Amniotic stem cell (primary cell): ENCODE results near the gene TTC7B.

ENCODE experiments used
- DNase-seq: peaks from one replicate; lab custom pipeline; 2025; lab: John Stamatoyannopoulos, UW

Gene TTC7B

DNA sequence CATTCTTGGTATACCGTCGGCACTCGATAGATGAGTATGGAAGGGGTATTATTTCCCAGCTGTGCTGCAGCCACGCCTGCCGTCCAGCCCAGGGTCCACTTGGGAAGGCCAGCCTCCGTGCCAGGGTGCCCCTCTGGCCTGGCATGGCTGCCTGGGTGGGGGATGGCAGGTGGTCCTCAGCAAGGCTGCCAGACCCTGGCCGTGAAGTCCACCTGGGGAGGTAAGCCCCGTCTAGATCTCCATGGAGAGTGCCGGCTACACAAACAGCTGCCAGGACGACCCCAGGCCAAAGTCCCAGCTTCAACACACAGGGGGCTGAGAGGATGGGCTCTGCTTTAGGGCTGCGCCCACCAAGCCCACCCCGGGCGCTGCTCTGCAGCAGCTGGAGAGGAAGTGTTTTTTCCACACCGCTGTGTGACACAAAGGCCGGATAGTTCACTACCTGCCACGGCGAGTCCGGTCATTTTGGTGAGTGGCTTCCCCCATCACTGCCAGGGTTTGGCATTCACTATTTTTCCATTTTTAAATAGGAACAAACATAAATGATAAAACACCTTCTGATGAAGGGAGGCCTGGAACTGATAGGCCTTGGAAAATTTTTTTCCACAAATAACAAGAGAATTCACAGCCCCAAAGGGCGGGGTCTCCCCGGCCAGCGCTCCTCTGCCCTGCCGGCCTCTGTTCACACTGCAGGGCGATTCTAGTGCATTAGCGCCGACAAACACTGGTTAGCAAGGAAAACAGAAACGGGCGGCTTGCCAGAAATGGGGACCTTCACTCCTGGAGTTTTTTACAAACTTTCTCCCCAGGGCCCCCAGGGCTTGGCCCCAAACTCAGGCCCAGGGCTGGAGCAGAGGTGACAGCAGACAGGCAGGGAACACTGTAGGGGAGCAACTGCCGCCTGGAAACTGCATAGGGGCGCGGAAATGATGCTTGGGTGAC, 257.9 kb downstream of the TTC7B start:
- DNase-seq: no peak

DNA sequence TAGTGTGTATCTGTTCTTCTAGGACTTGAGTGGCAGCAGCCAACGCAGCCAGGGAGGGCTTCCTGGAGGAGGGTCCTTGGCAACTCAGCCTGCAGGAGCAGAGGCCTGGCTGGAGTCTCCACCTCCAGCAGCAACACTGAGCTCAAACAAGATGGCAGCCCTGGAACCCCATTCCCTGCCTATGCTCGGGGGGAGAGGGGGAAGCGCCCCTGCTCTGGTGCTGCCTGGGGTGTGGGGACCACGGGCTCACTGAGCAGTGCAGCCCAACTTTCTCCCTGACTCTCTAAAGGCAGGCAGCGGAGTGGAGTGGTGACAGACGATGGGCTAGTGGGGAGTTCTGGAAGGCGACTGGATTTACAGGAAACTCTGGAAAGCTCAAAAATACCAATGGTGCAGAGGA, 258.7 kb downstream of the TTC7B start:
- no peak for DNase-seq

DNA sequence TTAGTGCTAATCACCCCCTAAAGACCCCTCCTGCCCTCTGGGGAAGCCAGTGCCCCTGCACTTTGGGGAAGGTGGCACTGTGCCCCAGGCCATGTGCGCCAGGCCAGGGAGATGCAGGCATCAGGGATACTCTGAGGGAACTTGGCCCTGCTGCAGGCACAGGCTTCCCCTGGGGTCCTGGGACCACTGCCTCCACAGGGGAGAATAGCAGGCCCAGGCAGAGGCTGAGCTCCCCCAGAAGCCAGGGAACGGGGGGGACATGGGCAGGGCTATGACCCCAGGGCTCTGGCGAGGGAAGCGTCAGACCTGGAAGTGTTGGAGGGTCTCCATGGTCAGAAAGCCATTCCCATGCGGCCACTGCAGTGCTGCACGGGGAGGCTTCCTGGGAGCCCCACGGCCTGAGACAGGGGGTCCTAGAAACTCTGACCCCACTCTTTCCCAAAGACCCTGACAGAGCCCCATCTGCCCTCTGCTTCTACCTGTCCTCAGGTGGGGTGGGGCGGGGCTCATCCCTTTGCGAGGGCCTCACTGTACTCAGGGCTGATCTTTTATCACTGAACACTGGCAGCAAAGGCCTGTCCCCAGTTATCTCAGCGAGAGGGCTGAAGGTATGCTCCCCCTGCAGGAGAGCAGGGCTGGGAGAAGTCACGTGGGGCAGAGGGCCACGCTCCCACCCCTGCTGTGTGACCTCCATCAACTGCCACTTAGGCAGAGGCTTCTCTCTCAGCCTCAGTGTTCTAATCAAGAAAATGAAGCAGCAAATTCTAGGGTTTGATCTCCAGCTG, 259.4 kb downstream of the TTC7B start:
- DNase-seq: no peak

DNA sequence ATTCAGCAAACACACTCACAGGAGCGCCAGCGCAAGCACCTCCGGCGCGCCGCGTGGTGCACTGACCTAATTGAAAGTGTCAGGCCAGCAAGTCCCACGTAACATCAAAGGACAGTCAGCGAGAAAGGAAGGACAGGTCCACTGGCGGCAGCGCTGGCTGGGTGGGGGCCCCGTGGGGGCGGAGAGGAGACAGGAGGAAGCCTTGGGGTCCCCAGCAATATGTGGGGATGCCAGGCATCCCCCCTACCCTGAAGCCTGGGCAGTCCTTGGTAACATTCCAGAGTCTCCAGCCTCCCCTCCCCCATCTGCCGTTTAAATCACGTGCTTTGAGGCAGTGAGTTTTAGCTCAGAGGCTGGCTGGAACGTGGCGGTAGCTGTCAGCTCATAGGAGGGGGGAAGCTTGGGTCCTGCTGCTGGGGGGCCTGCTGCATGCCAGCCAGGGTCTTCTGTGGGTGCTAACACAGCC, 260.2 kb downstream of the TTC7B start:
- DNase-seq: no peak

DNA sequence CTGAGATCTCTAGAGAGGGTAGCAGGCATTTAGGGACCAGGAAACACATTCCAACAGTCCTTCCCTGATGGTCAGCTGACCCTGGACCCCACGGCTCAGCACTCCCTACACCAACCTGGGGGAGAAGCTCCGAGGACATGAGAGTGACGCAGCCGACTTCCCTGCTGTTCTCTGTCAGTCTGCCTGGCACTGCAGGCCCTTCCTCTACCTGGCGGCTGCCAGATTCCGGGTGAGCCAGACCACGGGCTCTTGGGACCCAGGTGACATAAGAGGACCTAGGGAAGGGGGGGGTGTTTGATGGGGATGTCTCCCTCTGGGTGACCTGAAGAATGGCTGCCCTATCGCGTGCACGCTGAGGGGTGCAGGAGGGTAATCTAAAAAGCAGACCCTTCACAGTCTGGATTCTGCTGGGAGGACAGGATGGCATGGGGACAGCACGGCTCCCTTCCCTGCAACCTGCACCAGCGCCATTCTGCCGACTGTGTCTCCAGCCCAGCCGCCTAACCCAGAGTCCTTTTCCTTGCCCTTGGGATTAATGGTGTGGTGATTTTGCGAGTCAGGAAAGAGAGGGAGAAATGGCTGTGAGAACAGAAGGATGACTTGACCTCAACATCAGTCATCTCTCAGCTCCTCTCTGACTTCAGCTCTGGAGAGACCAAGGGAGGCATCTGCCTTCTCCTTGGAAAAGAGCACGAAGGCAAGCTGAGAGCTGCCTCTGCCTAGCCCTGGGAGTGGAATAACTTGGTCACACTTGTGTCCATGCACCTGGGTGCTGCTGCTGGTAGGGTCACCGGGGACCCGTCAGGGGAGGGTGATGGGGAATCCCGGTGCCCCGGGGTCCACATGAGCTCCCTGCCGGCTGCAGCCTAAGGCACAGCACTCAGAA, 260.9 kb downstream of the TTC7B start:
- DNase-seq: no peak

DNA sequence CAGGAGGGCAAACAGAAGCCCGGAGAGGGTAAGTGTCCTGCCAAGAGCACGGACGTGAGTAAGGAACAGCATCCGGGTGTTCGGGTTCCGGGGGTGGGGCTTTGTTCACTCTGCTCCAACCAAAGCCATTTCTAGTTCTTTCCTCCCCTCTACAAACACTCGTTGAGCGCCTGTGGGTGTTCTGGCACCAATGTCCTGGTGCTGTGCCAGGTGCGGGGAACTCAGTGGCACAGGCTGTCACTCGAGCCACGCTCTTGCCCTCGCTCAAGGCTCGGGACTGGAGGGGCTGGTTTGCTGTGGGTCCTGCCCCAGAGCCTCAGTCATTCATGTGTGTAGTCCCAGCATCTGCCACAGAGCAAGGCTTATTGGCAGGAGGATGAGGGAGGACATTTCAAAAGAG, 261.9 kb downstream of the TTC7B start:
- DNase-seq: no peak

DNA sequence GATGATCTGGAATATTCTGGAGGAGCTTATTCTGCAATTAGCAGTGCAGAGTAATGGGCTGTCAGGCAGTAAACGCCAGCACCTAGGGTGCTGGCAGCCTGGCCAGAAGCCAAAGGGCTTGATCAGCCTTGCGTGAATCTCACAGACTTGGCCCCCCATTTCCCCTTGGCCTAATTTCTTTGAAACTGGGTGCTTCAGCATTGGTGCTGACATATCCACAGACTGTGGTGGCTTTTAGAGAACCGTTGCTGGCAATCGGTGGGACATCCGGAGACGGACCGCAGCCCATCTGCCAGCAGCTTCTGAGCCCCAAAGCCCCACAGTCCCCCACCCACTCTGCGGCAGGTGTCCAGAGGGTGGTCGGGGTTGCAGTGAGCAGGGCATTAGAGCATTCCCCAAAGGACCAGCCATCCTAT, 262.3 kb downstream of the TTC7B start:
- no peak for DNase-seq

DNA sequence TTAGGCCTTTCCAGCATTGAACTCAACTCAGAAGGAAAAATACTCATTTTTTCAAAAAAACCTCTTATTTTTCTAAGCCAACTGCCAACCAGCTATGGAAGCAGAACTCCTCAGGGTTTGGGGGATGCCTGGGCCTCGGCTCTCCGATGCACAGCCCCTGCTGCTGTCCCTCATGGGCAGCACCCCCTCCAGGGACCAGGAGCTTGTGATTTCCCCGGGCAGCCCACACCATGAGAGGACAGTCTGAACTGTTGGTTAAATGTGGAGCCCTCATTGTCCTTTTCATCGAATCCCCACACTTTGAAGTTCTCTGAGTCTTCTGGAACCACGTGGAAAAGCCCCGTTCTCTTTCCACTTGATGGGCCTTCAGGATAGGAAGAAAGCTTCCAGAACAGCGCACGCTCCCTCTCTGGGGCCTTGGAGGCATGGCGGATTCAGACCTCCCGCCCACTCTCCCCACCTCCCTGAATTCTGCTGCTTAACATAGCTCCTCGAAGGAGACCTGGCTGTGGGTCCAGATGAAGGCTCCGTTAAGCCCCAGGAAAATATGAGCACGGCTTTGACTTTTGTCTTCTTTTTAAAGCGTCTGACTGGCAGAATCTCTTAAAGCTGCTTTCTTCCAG, 262.8 kb downstream of the TTC7B start:
- DNase-seq: no peak

DNA sequence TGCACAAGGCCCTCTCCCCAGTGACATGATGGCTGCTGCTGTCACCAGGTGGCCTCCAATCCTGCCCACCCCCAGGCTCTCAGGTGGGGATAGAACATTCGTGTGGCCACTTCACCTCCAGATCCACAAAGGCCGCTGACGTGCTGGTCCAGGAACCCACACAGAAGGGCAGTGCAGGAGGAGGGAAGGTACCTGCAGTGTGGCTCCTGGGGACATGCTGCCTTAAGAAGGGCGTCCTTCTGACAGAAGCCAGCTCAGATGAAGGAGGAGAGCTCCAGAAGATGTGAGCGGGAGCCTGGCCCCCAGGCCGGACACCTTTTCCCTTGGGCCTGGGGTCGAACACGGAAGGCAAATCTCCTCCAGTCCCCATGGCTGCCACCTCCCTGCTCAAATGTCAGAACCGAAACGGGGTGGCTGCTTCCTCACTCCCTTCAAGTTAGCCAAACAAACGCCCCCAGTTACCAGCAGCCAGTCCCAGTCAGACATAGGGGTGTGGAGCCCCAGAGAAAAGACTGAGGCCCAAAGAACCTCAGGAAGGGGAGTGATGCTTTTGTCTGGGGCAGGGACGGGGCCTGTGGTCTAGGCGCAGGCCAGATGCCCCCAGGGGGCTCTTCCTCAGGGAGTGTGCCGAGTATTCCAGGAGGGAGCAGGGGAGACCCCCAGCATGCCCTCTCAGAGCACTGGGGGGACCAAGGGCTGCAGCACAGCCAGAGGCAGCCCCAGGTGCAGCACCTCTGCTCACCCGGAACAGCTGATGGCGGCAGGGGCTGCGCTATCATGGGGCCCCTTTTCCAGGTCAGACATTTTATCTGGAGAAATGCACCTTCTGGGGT, 263.5 kb downstream of the TTC7B start:
- DNase-seq: no peak

DNA sequence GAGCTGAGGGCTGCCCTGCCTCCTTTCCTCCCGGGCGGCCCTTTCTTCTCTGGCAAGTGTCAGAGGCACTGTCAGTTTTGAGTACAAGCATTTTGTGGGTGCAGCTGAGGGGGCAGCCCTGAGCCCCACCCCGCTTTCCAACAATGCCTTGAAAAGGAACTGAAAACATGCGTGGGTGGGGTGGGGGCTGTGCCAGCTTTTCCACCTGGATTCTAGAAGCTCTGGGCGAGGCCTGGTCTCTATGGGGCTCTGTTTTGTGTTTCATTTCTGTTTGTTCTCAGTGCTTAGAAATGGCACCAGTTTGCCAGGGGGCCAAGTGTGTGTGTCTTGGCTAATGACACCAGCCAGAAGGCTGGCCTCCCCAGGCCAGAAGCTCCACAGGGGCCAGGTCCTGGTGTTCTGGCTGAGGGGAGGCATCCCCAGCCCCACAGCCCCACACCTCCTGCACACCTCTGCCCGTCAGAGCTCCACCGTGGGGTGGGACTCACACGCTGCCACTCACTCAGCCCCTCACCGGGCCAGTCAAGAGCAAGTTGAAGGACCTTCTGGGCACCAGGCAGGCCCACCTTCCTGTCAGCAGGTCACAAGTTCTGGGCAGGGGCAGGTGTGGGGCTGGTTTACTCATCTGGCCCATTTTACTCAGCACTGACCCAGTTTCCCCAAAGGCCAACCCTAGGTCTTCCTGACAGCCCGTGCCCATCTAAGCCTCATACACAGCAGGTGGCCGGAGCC, 264.3 kb downstream of the TTC7B start:
- DNase-seq: no peak

DNA sequence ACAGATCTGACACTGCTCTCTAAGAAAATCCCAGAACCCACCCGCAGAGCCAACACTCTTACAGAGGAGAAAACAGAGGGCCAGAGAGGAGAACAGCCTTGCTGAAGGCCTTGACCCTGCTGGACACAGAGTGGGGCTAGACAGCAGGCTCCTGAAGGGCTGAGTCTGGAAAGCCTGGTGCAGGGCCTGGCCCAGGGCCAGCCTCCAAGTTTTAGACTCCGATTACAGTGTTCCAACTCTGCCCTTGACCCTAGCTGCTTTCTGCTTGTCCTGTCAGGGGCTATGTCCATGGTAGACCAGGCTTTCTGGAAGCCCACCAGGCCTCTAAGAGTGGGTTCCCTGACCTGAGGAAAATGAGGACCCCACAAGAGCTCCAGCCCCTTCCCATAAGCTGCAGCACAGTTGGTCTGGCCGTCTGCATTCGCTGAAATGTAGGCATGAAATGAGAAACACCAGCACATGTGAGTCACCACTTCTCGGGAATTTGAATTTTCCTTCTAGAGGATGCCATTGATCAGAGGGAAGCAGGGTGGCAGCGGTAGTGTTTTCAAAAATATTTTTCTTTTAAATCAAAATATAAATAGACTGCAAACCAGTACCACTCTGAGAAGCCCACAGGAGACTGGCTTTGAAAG, 265.0 kb downstream of the TTC7B start:
- peak; percentile 32 for DNase-seq

DNA sequence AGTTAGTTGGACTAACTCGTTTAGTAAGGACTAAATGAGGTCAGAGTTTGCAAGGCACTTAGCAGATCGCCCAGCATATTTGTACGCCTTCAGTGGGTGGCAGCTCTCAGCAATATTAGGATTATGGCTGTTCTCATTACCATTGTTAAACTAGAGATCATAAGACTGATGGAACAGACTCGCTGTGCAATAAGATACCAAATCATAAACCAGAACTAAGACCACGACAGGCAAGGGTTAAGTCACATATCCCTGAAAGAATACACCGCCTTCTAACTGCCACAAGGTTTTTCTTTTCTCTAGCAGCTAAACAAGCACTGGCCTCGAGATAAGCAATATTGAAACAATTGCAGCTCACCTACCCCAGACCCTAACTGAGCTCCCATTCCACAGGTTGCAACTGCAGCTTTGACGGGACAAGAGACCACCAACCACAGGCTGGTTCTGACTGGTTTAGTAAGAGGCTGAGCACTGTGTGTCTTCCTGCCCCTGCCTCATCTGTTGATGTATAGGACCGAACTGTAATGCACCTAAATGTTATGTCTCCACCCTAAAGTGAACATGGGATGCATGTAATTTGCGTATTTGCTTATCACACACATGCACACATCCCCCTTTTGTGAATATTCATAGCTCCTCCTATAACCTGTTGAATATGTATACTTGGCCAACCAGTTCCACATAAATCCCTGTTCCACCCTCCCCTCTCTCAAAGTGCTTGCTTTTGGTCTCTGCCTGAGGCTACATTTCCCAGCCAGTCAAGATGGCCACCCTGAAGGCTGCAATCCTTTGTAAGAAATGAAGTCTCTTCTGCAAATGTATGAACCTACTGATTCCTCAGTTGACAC, 266.2 kb downstream of the TTC7B start:
- no peak for DNase-seq

DNA sequence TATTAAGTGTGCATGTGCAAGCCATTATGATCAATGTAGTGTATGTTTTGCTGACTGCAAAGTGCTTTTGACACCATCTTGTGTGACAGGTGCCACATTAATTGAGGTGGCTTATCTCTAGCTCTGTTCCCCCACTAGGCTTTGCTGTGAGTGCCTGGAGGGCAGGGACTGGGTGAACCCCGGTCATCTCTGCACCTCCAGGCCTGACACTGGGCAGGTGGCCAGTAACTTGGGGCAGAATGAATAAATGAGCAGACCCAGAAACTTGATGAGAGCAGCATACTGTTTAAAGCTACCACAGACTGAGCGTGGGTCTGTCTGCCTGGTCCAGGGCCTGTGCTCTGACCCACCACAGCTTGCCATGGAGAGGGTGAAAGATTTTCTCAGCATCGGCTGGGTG, 267.8 kb downstream of the TTC7B start:
- DNase-seq: no peak

DNA sequence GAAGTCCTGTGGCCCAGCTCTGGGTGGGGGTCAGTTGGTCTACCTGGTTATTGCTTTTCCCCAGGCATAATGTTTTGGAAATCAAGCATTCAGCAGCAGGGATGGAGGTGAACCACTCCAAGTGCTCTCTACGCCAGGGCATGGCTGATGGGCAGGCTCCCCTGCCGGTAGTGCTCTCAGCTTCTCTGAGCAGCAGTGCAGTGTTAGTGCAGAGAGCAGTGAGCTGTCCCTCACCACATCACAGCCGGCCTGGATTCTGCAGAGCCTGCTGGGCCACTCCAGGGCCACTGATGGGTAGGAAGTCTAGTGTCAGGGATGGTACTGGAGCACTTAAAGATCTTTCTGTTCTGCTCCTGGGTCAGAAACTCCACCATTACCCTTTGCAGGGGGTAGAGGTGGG, 268.3 kb downstream of the TTC7B start:
- no peak for DNase-seq

DNA sequence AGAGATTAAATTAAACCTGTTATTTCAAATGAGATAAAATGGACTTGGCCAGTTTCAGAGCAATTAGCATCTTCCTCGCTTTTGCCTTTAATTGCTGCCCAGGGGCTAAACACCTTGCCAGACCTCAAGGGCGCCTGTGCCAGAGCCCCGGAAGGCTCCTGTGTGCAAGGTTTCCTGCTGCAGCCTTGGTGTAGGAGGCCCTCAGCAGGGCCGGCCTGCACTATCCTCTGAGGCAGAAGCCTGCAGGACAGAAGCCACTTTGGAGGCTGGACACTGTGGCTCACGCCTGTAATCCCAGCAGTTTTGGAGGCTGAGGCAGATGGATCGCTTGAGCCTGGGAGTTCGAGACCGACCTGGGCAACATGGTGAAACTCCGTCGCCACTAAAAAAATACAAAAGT, 269.0 kb downstream of the TTC7B start:
- no peak for DNase-seq

DNA sequence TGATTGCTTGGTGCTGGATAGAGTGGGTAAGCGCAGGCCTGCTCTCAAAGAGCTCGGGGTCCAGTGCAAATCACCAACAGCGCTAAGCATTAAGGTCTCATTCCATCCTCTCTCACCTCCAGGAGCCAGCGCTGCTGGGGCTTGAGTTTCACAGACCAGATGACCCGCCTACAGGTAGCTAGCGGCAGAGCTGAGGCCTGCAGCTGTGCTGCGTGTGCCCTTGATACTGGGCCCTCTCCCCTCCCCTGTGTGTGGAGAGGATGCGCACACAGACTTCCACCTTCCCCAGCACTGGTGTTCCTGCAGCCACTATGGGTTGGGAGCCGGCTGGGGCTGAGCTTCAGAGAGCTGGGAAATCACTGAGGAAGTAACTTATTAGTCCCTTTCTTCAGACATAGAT, 269.5 kb downstream of the TTC7B start:
- no peak for DNase-seq

DNA sequence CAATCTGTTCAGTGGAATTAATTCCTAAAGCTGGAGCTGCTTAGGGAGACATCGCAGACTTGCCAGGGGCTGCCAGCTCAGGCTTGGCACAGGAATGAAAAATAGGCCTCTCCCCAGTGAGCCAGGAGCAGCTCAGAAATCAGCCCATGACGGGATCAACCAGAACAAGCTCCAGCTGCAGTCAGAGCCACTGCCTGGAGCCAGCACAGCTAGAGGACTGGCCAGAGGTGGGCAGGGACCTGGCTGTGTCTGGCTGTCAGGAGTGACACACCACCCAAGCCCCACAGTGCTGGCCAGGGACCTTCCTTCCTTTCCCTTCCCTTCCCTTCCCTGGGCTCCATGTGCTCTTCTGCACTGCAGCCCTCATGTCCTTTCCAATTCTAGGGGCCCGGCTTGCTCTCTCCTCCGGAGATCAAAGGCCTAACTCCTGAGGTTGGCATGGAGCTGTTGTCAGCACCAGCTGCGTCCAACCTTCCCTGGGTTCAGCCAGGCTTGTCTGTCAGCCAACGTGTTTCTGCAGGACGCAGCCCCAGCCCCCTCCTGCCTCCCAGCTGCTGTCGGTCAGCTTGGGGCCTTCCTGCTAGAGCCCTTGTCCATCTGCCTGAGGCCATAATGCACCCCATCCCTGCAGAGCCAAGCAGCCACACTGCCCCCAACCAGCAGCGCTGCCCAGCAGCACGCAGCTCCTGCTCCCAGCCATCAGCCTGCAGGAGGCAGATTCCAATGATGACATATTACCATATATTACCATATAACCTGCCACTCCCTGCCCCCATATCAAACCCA, 270.1 kb downstream of the TTC7B start:
- no peak for DNase-seq

DNA sequence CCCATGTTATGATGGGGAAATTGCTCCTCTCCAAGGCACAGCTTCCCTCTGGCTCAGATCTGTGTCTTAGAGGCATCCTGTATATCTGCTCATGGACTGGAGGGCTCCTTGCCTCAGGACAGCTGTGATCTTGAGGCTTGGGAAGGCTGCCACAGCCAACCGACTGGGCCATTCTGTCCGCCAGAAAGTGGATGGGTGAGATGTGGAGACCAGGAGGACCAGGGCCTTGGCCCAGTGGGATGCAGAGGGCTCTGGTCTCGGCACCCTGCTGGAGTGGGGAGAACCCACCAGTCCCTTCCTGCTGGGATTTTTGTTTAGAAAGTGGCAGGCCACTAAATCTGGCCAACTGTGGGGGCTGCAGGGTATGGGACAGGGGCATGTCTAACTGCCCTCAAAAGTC, 270.8 kb downstream of the TTC7B start:
- DNase-seq: no peak
